KMS-11 (cell line): ENCODE measurements around the gene BAG1.

ENCODE experiments used
- H2AFZ ChIP-seq: fragments of 200-600 bp; sonication (generic); 2 replicates; pipeline ENCODE4 v1.6.1; 2016; ENCODE audit warnings: antibody characterized with exemption, mixed run types, low read depth
- H3K27ac ChIP-seq: fragments of 200-600 bp; sonication (generic); 2 replicates; pipeline ENCODE4 v1.6.1; 2016; ENCODE audit warnings: mild to moderate bottlenecking, mixed run types
- H3K27me3 ChIP-seq: fragments of 200-600 bp; sonication (generic); 2 replicates; pipeline ENCODE4 v1.6.1; 2017; ENCODE audit warnings: mild to moderate bottlenecking, low read depth, mixed run types, moderate library complexity; ENCODE audit not compliant: insufficient read depth
- H3K36me3 ChIP-seq: fragments of 200-600 bp; sonication (generic); 2 replicates; pipeline ENCODE4 v1.6.1; 2017; ENCODE audit warnings: mild to moderate bottlenecking, mixed run types; ENCODE audit not compliant: insufficient read depth
- H3K4me1 ChIP-seq: fragments of 200-600 bp; sonication (generic); 2 replicates; pipeline ENCODE4 v1.6.1; 2016; ENCODE audit warnings: mild to moderate bottlenecking, low read depth, mixed run types; ENCODE audit not compliant: poor library complexity, severe bottlenecking
- H3K4me2 ChIP-seq: fragments of 200-600 bp; sonication (generic); 2 replicates; pipeline ENCODE4 v1.7.0; 2016; ENCODE audit warnings: mild to moderate bottlenecking, mixed run types
- H3K4me3 ChIP-seq: fragments of 200-600 bp; sonication (generic); IDR thresholded peaks from 2 replicates; pipeline ENCODE4 v1.6.1; 2017; ENCODE audit warnings: low read depth, low read length, mixed read lengths; ENCODE audit not compliant: insufficient read depth
- H3K79me2 ChIP-seq: fragments of 200-600 bp; sonication (generic); 2 replicates; pipeline ENCODE4 v1.6.1; 2016; ENCODE audit warnings: low read depth, mixed run types; ENCODE audit not compliant: insufficient read depth
- H3K9ac ChIP-seq: fragments of 200-600 bp; sonication (generic); 2 replicates; pipeline ENCODE4 v1.6.1; 2016; ENCODE audit warnings: mild to moderate bottlenecking, mixed run types
- H4K20me1 ChIP-seq: fragments of 200-600 bp; sonication (generic); 2 replicates; pipeline ENCODE4 v1.6.1; 2016; ENCODE audit warnings: mild to moderate bottlenecking, mixed run types; ENCODE audit not compliant: insufficient read depth
- TF ChIP-seq, protein P1 (sequence below): fragments of 200-600 bp; sonication (generic); conservative IDR thresholded peaks from 2 replicates; pipeline ENCODE4 v1.6.1; 2017; ENCODE audit warnings: low read depth, mild to moderate bottlenecking, antibody characterized with exemption, low read length, moderate library complexity, mixed read lengths

BAG1 gene

DNA sequence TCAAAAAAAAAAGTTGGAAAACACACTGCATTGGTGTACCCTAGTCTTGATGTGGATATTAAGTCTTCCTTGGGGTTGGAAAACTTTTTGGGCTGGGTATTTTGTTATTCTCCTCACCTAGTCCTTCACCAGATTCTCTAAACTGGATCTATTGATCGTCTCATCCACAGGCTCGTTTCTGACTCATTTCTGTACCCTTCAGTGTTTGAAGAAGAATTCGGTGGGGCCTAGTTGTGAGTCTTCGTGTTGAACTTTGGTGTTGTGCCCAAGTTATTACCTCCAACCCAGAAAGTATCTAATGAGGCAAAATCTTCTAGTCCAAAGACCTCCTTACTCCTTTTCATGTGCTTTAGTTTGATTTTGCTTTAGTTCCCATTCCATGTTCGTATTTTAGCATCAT is 27.4 kb upstream of the BAG1 start:
- TF ChIP-seq, protein P1, sequence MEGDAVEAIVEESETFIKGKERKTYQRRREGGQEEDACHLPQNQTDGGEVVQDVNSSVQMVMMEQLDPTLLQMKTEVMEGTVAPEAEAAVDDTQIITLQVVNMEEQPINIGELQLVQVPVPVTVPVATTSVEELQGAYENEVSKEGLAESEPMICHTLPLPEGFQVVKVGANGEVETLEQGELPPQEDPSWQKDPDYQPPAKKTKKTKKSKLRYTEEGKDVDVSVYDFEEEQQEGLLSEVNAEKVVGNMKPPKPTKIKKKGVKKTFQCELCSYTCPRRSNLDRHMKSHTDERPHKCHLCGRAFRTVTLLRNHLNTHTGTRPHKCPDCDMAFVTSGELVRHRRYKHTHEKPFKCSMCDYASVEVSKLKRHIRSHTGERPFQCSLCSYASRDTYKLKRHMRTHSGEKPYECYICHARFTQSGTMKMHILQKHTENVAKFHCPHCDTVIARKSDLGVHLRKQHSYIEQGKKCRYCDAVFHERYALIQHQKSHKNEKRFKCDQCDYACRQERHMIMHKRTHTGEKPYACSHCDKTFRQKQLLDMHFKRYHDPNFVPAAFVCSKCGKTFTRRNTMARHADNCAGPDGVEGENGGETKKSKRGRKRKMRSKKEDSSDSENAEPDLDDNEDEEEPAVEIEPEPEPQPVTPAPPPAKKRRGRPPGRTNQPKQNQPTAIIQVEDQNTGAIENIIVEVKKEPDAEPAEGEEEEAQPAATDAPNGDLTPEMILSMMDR, result no peak
- H3K27me3 ChIP-seq, result no peaks in the 10 kb centered on the region
- H4K20me1 ChIP-seq, result no peaks in the 10 kb centered on the region
- no peak overlapping the region for H2AFZ ChIP-seq
- H3K9ac ChIP-seq, result no peak overlapping the region
- peaks cover 63% of the 10 kb centered on the region for H3K79me2 ChIP-seq
- H3K27ac ChIP-seq, result no peak overlapping the region
- peaks cover 67% of the 10 kb centered on the region for H3K4me1 ChIP-seq
- H3K4me3 ChIP-seq, result no peak overlapping the region
- peak overlapping the region; percentile 77; the same call in 1 of the 2 replicates for H3K4me2 ChIP-seq
- peaks cover 11% of the 10 kb centered on the region for H3K36me3 ChIP-seq

DNA sequence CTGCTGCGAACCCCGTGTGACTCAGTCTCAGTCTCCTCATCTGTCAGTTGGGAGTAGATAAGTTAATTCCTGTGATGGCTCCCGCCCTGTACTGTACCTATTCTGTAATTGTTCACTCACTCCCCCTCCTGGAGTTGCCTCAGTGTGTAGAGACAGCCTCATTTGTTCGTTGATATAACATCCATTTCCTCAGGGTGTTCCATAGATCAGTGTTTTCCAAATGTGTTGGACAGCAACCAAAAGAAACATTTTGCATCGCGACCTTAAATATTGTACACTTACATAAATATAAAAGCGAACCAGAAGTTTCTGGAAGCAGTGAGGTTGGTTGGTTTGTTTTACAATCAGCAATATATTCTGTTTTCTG is 26.5 kb upstream of the BAG1 start:
- TF ChIP-seq, protein P1, result no peak
- H3K9ac ChIP-seq, result peak overlapping the region; percentile 98
- no peak overlapping the region for H3K4me3 ChIP-seq
- H3K4me2 ChIP-seq, result peak overlapping the region; percentile 77
- peaks cover 63% of the 10 kb centered on the region for H3K4me1 ChIP-seq
- H3K79me2 ChIP-seq, result peaks cover 54% of the 10 kb centered on the region
- peak overlapping the region; percentile 45; the same call in 1 of the 2 replicates for H2AFZ ChIP-seq
- peaks cover 11% of the 10 kb centered on the region for H3K36me3 ChIP-seq
- H3K27me3 ChIP-seq, result no peaks in the 10 kb centered on the region
- H4K20me1 ChIP-seq, result no peaks in the 10 kb centered on the region
- H3K27ac ChIP-seq, result peak overlapping the region; percentile 98

DNA sequence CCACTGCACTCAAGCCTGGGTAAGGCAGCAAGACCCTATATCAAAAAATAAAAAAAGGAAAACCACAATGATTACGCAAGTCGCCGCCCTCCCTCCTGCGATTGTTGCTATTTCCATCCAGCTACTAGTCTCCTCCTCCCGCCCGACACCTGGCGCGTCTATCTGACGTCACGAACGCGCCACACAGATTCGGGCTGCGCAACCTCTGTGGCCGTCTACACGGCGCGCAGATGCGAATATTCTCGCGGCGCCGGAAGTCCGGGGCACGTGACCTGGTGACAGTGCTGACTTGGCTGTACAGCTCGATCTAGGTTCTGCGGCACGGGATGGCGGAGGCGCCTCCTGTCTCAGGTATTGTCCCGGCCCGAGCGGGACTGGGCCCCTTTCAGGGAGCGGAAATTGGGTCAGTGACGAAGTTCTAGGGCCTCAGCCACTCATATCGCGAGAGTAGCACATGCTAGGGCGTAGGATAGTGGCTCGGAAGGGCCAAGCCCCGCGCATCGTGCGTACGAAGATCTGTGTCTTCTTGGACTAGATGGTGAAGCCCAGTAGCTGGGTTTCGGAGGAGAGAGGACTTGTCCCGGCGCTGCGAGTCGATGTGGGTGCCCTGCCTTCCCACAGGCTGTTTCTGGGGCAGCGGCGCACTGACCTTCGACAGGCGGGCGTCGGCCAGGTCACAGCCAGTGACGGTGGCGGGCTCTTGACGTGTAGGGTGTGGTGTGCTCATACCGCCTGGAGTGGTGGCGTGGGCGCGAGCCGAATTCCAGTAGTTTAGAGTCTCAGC is 25.9 kb upstream of the BAG1 start, which contains the start of gene NFX1:
Gene NFX1, plus strand, starts transcription at position 270 of the 784 bp plus-strand sequence. Its CDS starts 57 bp downstream, at position 327.
- peak within 1 kb of the TSS; percentile 77 for H3K4me2 ChIP-seq
- TF ChIP-seq, protein P1, result no peak
- H3K4me3 ChIP-seq, result no peak within 1 kb of the TSS
- peaks cover 57% of the 10 kb centered on the region for H3K4me1 ChIP-seq
- H2AFZ ChIP-seq, result peak within 1 kb of the TSS; percentile 49
- H3K27me3 ChIP-seq, result no peaks in the 10 kb centered on the region
- H3K9ac ChIP-seq, result peak within 1 kb of the TSS; percentile 98
- peaks cover 48% of the 10 kb centered on the region for H3K79me2 ChIP-seq
- no peaks in the 10 kb centered on the region for H4K20me1 ChIP-seq
- peaks cover 8% of the 10 kb centered on the region; the same call in 1 of the 2 replicates for H3K36me3 ChIP-seq
- H3K27ac ChIP-seq, result peak within 1 kb of the TSS; percentile 98

DNA sequence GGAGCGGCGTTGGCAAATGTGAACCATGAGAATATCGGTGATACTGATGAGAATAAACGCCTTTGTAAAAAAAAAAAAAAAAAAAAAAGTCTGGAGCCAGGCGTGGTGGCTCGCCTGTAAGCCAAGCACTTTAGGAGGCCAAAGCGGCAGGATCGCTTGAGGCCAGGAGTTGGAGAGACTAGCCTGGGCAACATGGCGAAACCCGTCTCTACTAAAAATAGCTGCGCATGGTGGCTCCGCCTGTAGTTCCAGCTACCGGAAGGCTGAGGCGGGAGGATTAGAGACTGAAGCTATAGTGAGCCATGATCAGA is 25.4 kb upstream of the BAG1 start:
- H3K79me2 ChIP-seq, result peaks cover 43% of the 10 kb centered on the region
- peak overlapping the region; percentile 43; the same call in 1 of the 2 replicates for H3K4me2 ChIP-seq
- H3K4me1 ChIP-seq, result peaks cover 52% of the 10 kb centered on the region

More for the DNA sequence above, 25.4 kb upstream of the BAG1 start:
- Histone ChIP-seq H4K20me1 (no peaks in the 10 kb centered on the region), H2AFZ (peak overlapping the region; percentile 49), H3K36me3 (0 out of 2 replicates have a peak, but pooled peaks cover 4% of the 10 kb centered on the region), H3K27ac (peak overlapping the region; percentile 98), H3K9ac (peak overlapping the region; percentile 98), H3K27me3 (no peaks in the 10 kb centered on the region), H3K4me3 (no peak overlapping the region)
- TF ChIP-seq, protein P1, result no peak
